ENCODE measurements around the gene FLAD1. TPM values are rescaled to one million over a fixed set of nuclear protein-coding genes. Genes with fewer than 3 reads are reported as not detected.
A peak's percentile ranks its signal among the peaks of the same experiment; 100 is the strongest.

FLAD1 gene
- total RNA-seq, 1 experiment from 2014 or later: 49.5 TPM

DNA sequence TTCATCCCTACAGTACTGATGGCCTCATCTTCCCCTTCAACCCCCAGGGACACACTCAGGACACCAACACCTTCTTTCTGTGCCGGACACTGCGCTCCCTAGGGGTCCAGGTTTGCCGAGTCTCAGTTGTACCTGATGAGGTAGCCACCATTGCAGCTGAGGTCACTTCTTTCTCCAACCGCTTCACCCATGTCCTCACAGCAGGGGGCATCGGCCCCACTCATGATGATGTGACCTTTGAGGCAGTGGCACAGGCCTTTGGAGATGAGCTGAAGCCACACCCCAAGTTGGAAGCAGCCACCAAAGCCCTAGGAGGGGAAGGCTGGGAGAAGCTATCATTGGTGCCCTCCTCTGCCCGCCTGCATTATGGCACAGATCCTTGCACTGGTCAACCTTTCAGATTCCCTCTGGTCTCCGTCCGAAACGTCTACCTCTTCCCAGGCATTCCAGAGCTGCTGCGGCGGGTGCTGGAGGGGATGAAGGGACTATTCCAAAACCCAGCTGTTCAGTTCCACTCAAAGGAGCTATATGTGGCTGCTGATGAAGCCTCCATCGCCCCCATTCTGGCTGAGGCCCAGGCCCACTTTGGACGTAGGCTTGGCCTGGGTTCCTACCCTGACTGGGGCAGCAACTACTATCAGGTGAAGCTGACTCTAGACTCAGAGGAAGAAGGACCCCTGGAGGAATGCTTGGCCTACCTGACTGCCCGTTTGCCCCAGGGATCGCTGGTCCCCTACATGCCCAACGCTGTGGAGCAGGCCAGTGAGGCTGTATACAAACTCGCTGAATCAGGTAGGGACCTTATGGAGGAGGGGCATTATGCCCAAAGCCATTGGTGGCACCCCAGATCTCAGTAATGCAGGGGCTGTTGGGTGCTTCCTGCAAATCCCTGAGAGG, 5.2 kb downstream of the FLAD1 start:
- no peak for DNase-seq (ENCODE audit: low read depth)

- DNase-seq (ENCODE audit: low read depth): no peak
These were observed 6.2 kb downstream of the FLAD1 start for GRCh38 chr1:154989195-154989860.

DNA sequence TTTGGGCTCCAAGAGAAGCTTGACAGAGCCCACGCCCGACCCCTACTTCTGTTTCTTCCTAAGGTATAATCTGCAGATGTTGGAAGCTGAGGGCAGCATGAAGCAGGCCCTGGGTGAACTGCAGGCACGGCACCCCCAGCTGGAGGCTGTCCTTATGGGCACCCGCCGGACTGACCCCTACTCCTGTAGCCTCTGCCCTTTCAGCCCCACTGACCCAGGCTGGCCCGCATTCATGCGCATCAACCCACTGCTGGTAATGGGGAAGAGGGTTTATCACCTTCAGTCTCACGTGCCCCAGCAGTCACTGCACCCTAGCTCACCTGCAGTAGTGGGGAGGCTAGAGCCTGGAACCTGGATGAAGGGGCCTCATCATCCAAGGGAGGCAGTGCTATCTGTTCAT, 7.1 kb downstream of the FLAD1 start:
- DNase-seq (ENCODE audit: low read depth): no peak

- DNase-seq (ENCODE audit: low read depth): peak; percentile 69
These were observed 9.8 kb downstream of the FLAD1 start for GRCh38 chr1:154992721-154993571.

DNA sequence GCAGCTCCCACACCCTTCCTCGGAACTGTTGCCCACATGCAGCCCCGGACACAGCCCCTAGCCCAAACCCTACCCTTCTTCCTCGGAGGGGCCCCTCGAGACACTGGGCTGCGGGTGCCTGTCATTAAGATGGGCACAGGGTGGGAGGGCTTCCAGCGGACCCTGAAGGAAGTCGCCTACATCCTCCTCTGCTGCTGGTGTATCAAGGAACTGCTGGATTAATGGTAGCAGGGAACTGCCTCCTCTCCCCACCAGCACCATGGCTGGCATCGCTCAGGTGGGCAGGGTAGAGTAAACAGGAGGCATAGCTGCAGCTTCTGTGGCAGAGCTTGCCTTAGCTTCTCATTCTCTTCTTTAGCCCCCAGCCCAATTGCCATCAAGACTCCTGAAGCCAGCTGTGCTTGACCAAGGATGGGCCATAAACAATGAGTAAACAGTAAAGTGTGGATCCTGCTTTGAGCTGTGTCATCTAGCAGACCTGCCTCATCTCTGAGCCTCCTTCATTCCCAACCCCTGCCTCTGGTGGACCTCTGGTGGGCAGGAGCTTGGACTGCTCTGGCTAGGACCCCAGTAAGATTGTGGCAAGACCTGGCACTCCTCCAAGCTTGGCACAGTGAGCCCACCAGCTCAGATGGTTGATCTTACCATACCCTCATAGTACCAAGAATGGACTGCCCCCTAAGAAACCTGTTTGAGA, 10.6 kb downstream of the FLAD1 start, which contains the start of gene LENEP:
TSS of gene LENEP (plus strand) at position 15 of the 697 bp plus-strand sequence. CDS start at position 37, 22 bp downstream.
- no peak for DNase-seq (ENCODE audit: low read depth)

- DNase-seq (ENCODE audit: low read depth): no peak
These were observed 11.1 kb downstream of the FLAD1 start for GRCh38 chr1:154994269-154994587.

GRCh38 chr1:154994591-154994990, 11.4 kb downstream of the FLAD1 start:
- no peak for DNase-seq (ENCODE audit: low read depth)

DNA sequence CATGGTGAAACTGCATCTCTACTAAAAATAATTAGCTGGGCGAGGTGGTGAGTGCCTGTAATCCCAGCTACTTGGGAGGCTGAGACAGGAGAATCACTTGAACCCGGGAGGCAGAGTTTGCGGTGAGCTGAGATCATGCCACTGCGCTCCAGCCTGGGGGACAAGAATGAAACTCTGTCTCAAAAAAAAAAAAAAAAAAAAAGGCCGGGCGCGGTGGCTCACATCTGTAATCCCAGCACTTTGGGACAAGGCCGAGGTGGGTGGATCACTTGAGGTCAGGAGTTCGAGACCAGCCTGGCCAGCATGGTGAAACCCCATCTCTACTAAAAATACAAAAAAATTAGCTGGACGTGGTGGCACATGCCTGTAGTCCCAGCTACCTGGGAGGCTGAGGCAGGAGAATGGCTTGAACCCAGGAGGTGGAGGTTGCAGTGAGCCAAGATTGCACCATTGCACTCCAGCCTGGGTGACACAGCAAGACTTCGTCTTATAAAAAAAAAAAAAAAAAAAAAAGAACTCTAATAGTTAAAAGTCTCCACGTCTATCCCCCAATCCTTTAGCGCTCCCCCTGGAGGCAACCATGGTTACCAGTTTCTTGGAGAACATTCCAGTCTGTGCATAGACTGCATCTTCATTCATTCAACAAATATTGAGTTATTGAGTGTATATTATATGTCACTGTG, 12.3 kb downstream of the FLAD1 start:
- peak; percentile 69 for DNase-seq (ENCODE audit: low read depth)

- no peak for DNase-seq (ENCODE audit: low read depth)
These were observed 14.0 kb downstream of the FLAD1 start for GRCh38 chr1:154996966-154997701.

DNA sequence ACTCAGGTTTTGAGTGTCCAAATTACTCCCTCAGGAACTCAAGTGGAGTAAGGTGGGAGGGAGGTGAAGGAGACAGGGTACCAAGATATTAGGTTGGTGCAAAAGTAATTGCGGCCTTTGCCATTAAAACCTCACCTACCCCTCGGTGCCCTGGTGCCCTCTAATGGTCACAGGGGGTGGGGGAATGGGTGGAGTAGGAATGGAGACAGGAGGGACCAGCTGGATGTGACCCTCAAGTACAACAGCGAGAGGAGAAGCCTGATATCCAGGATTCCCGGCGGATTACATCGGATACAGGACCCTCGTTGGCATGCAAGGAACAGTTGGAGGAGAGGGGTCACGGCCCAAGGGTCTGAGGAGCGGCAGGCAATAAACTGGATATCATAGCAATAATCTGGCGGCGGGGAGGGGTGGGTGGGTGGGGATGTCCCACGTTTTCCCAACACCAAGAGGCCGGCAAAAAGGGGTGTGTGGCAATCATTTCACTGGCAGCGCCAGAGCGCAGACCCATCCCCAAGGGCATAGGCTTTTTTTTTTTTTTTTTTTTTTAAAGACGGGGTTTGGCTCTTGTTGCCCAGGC, 15.1 kb downstream of the FLAD1 start:
- no peak for DNase-seq (ENCODE audit: low read depth)

GRCh38 chr1:154998818-154999570, 15.8 kb downstream of the FLAD1 start:
- no peak for DNase-seq (ENCODE audit: low read depth)

- no peak for DNase-seq (ENCODE audit: low read depth)
These were observed 16.6 kb downstream of the FLAD1 start for GRCh38 chr1:154999571-155000410.

DNA sequence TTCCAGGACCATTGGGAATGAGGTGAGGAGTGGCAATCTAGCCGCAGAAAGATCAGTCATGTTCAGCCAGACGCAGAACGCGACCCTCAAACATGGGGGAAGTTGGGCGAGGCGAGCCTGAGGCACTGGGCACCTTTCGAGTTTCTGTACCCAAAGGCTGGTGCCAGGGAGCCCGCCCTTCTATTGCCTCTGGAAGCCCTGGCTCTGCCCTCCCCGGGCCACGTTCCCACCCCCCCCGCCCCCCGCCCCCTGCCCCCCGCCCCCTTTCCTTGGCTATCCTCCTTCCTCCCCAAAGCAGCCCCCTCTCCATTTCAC, 17.2 kb downstream of the FLAD1 start:
- DNase-seq (ENCODE audit: low read depth): no peak

- DNase-seq (ENCODE audit: low read depth): peak; percentile 86
These were observed 17.7 kb downstream of the FLAD1 start for GRCh38 chr1:155000726-155001424.

- no peak for DNase-seq (ENCODE audit: low read depth)
These were observed 18.2 kb downstream of the FLAD1 start for GRCh38 chr1:155001425-155001674.

- peak; percentile 89 for DNase-seq (ENCODE audit: low read depth)
These were observed 18.7 kb downstream of the FLAD1 start for GRCh38 chr1:155001675-155002463.
